HG03139 (cell line): Measurements from ENCODE around the gene KTI12.
"Not testable (repeated sequence)": the region's sequence is repeated elsewhere in the genome, so short reads cannot be mapped to it uniquely, and the experiment has no call there.

Source experiments
- ATAC-seq: cut with Tn5 transposase; IDR thresholded peaks from one replicate; pipeline ENCODE4 v1.9.1; 2021; ENCODE audit not compliant: unreplicated experiment

KTI12 gene

GRCh38 chr1:52041551-52042185 lies 8.1 kb upstream of the KTI12 start:
- no peak for ATAC-seq

- no peak for ATAC-seq
Observed at GRCh38 chr1:52037909-52038308, 4.3 kb upstream of the KTI12 start.

- ATAC-seq, result no peak
Observed at GRCh38 chr1:52037402-52037814, 3.8 kb upstream of the KTI12 start.

- no peak for ATAC-seq
Observed at GRCh38 chr1:52034050-52034384, 407 bp upstream of the KTI12 start.

GRCh38 chr1:52032785-52033131 lies 852 bp downstream of the KTI12 start:
- no peak for ATAC-seq

- no peak for ATAC-seq
Observed at GRCh38 chr1:52032124-52032784, 1.4 kb downstream of the KTI12 start.

DNA sequence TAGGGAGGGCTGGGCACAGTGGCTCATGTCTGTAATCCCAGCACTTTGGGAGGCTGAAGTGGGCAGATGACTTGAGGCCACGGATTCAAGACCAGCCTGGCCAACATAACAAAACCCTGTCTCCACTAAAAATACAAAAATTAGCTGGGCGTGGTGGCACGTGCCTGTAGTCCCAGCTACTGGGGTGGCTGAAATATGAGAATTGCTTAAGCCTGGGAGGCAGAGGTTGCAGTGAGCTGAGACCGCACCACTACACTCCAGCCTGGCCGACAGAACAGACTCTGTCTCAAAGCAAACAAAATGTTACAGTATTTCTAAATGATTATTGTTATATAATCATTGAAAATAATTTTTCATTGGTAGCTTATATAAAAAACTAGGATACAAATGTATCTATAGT lies 4.8 kb downstream of the KTI12 start:
- not testable (repeated sequence) for ATAC-seq

- no peak for ATAC-seq
Observed at GRCh38 chr1:52028328-52028727, 5.3 kb downstream of the KTI12 start.

GRCh38 chr1:52026278-52026677 lies 7.3 kb downstream of the KTI12 start:
- no peak for ATAC-seq

- no peak for ATAC-seq
Observed at GRCh38 chr1:52022133-52022532, 11.5 kb downstream of the KTI12 start.

- no peak for ATAC-seq
Observed at GRCh38 chr1:52008071-52008809, 25.4 kb downstream of the KTI12 start.

DNA sequence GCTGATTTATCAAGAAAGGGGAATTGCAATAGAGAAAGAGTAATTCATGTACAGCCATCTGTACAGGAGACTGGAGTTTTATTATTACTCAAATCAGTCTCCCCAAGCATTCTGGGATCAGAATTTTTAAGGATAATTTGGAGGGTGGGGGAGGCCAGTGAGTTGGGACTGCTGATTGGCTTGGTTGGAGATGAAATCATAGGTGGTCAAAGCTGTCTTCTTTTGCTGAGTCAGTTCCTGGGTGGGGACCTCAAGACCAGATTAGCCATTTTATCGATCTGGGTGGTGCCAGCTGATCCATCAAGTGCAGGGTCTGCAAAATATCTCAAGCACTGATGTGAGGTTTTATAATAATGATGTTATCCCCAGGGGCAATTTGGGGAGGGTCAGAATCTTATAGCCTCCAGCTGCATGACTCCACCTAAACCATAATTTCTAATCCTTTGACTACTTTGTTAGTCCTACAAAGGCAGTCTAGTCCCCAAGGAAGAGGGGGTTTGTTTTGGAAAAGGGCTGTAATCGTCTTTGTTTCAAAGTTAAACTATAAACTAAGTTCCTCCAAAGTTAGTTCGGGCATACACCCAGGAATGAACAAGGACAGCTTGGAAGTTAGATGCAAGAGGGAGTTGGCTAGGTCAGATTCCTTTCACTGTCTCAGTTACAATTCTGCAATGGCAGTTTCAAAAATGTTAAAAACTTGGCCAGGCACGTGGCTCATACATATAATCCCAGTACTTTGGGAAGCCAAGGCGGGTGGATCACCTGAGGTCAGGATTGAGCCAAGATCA lies 26.2 kb downstream of the KTI12 start:
- no peak for ATAC-seq

GRCh38 chr1:52006081-52006553 lies 27.5 kb downstream of the KTI12 start:
- ATAC-seq, result not testable (repeated sequence)

DNA sequence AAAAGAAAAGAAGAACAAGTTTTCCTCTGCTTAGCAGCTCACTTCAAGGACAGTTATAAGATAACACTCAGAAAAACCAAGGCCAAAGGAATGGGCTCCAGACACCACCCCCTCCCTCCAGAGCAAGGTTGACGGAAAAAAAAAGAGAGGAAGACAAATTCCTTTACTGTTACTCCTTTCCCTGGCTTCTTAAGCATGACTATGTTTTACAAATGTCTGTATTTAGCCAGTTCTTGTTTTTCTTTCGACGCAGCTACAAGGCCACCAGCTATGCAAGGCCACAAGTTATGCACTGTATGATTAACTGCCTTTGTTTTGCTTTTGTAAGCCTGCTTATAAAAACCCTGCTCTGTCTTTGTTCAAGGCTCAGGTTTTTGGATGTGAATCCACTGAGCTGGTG lies 28.1 kb downstream of the KTI12 start:
- not testable (repeated sequence) for ATAC-seq

DNA sequence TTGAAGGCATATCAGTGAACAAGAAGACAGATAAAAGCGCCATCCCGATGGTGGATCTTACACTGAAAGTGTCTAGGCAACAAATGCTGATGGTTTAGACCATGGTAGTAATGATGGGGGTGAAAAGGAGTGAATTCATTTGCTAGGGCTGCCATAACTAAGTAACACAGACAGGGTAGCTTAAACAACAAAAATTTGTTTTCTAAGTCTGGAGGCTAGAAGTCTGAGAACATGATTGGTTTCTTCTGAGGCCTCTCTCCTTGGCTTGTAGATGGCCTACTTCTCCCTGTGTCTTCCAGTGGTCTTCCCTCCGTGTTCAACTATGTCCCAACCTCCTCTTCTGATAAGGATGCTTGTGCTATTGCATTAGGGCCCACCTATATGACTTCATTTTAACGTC lies 29.7 kb downstream of the KTI12 start:
- ATAC-seq, result no peak

- ATAC-seq, result no peak
Observed at GRCh38 chr1:52002038-52002917, 31.3 kb downstream of the KTI12 start.

GRCh38 chr1:51998701-51999100 lies 34.9 kb downstream of the KTI12 start:
- ATAC-seq, result no peak

GRCh38 chr1:51997974-51998382 lies 35.6 kb downstream of the KTI12 start:
- ATAC-seq, result no peak

GRCh38 chr1:51990478-51990965 lies 43.1 kb downstream of the KTI12 start, which contains the start of gene RAB3B:
RAB3B (minus strand) TSS chr1:51990700; CDS start chr1:51977117, 13,583 bp downstream.
- ATAC-seq, result peak; percentile 97
